ENCODE measurements around the gene KNL1. TPM values are rescaled to one million over a fixed set of nuclear protein-coding genes. Genes with fewer than 3 reads are reported as not detected.

The KNL1 gene
- total RNA-seq, 4 donors from 2014 or later, result 6.6 to 26.6 (median 12.8) TPM

DNA sequence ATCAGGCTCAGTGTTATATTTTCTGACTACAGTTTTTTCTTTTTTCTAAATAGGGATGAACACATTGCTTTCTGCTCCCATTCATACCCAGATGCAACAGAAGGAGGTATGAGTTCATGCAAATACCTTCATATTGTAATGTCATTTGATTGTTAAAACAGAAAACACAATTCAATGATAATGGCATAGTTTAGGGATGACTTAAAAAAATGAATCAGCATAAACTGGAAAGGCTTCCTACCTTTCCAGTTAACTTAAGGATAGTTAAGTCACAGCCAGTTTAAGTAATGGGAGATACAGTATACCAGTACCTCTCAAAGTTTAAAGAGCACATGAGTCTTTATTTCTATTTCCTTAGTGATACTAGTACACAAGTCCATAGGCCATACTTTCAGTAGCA, 24.9 kb downstream of the KNL1 start:
- Histone ChIP-seq H3K27me3 (no peaks in the 10 kb centered on the region), H3K27ac (no peak overlapping the region), H3K9me3 (no peaks in the 10 kb centered on the region), H3K4me3 (no peak overlapping the region), H3K4me1 (no peaks in the 10 kb centered on the region), H3K36me3 (no peaks in the 10 kb centered on the region)
- DNase-seq, result no peak
- no peak for TF ChIP-seq POLR2A (IDR thresholded peaks at IDR 0.05)
- TF ChIP-seq, protein P1, sequence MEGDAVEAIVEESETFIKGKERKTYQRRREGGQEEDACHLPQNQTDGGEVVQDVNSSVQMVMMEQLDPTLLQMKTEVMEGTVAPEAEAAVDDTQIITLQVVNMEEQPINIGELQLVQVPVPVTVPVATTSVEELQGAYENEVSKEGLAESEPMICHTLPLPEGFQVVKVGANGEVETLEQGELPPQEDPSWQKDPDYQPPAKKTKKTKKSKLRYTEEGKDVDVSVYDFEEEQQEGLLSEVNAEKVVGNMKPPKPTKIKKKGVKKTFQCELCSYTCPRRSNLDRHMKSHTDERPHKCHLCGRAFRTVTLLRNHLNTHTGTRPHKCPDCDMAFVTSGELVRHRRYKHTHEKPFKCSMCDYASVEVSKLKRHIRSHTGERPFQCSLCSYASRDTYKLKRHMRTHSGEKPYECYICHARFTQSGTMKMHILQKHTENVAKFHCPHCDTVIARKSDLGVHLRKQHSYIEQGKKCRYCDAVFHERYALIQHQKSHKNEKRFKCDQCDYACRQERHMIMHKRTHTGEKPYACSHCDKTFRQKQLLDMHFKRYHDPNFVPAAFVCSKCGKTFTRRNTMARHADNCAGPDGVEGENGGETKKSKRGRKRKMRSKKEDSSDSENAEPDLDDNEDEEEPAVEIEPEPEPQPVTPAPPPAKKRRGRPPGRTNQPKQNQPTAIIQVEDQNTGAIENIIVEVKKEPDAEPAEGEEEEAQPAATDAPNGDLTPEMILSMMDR (IDR thresholded peaks at IDR 0.05), result no peak

DNA sequence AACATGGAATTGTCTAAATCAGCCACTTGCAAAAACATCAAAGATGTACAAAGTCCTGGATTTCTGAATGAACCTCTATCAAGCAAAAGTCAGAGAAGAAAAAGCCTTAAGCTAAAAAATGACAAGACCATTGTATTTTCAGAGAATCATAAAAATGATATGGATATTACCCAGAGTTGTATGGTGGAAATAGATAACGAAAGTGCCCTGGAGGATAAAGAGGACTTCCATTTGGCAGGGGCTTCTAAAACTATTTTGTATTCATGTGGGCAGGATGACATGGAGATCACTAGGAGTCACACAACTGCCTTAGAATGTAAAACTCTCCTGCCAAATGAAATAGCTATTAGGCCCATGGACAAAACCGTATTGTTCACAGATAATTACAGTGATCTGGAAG, 29.3 kb downstream of the KNL1 start:
- Histone ChIP-seq H3K27ac (no peak overlapping the region), H3K36me3 (no peaks in the 10 kb centered on the region), H3K27me3 (no peaks in the 10 kb centered on the region), H3K4me1 (no peaks in the 10 kb centered on the region), H3K9me3 (no peaks in the 10 kb centered on the region), H3K4me3 (no peak overlapping the region)
- DNase-seq, result no peak
- TF ChIP-seq POLR2A (IDR thresholded peaks at IDR 0.05), result no peak
- TF ChIP-seq, protein P1 (IDR thresholded peaks at IDR 0.05), result no peak

DNA sequence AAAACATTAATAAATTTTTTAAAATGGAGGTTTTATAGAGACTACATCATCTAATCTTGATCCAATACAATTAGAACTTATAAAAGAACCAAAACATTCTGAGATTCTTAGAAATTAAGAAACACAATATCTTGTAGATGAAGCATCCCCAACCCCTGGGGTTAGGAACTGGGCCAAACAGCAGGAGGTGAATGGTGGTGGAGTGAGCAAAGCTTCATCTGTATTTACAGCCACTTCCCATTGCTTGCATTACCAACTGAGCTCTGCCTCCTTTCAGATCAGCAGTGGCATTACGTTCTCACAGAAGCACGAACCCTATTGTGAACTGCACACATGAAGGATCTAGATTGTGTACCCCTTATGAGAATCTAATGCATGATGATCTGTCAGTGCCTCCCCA, 36.3 kb downstream of the KNL1 start:
- DNase-seq, result no peak
- Histone ChIP-seq H3K36me3 (no peaks in the 10 kb centered on the region), H3K4me3 (no peak overlapping the region), H3K4me1 (no peaks in the 10 kb centered on the region), H3K27me3 (no peaks in the 10 kb centered on the region), H3K27ac (no peak overlapping the region), H3K9me3 (no peaks in the 10 kb centered on the region)
- TF ChIP-seq, protein P1 (IDR thresholded peaks at IDR 0.05), result no peak
- no peak for TF ChIP-seq POLR2A (IDR thresholded peaks at IDR 0.05)

DNA sequence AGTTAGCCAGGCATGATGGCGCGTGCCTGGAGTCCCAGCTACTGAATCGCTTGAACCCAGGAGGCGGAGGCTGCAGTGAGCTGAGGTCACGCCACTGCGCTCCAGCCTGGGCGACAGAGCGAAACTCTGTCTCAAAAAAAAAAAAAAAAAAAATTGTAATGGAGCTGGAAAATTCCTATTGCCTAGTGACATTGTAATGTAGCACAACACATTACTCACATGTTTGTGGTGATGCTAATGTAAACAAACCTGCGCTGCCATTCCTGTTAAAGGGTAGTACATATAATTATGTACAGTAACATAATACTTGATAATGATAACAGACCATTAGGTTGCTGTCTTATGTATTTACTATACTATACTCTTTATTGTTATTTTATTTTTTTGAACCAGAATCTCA, 39.1 kb downstream of the KNL1 start:
- Histone ChIP-seq H3K4me3 (no peak overlapping the region), H3K9me3 (no peaks in the 10 kb centered on the region), H3K27me3 (no peaks in the 10 kb centered on the region), H3K36me3 (no peaks in the 10 kb centered on the region), H3K4me1 (no peaks in the 10 kb centered on the region), H3K27ac (no peak overlapping the region)
- TF ChIP-seq, protein P1 (IDR thresholded peaks at IDR 0.05), result no peak
- no peak for TF ChIP-seq POLR2A (IDR thresholded peaks at IDR 0.05)
- no peak for DNase-seq

DNA sequence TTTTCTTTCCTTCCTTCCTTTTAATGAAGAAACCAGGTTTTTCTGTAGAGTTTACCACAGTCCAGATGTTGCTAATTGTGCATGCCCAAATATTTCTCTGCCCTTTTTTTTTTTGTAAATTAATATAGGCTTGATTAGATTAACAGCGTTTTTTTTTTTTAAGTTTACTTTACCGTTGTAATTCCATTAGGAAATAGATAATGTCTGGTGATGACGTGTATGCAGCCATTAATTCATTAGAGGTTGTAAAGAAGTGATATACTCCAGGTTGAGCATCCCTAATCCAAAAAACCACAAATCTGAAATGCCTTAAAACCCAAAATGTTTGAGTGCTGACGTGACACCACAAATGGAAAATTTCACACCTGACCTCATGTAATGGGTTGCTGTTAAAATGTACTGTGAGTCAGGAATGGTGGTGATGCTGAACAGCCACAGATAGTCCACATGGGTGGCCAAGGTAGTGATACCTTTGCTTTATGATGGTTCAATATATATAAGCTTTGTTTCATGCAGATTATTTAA, 43.2 kb downstream of the KNL1 start:
- no peaks in the 10 kb centered on the region for H3K36me3 ChIP-seq

More for the DNA sequence above, 43.2 kb downstream of the KNL1 start:
- DNase-seq, result no peak
- no peaks in the 10 kb centered on the region for H3K9me3 ChIP-seq
- H3K27me3 ChIP-seq, result no peaks in the 10 kb centered on the region
- no peak for TF ChIP-seq POLR2A (IDR thresholded peaks at IDR 0.05)
- TF ChIP-seq, protein P1 (IDR thresholded peaks at IDR 0.05), result no peak
- H3K27ac ChIP-seq, result no peak overlapping the region
- no peaks in the 10 kb centered on the region for H3K4me1 ChIP-seq
- no peak overlapping the region for H3K4me3 ChIP-seq
